Liver (tissue), 9 donors: Measurements from ENCODE around the gene EPHB2. TPM values are rescaled to one million over a fixed set of nuclear protein-coding genes. Genes with fewer than 3 reads are reported as not detected.

ENCODE experiments used
- DNase-seq: peaks from one replicate; pipeline ENCODE4 v3.0.0-alpha.2; 2017; ENCODE audit warnings: low spot score
- H3K27ac ChIP-seq, 2 donors: one replicate each; pipeline ENCODE4 v1.7.0; 2013; ENCODE audit warnings: inconsistent platforms in 2 of 2, low read length in 2 of 2, control low read depth in 1 of 2, low read depth in 1 of 2, mild to moderate bottlenecking in 1 of 2
- H3K27me3 ChIP-seq, 4 donors: one replicate each; pipeline versions ENCODE4 v1.6.1 to v1.7.0; 2013; ENCODE audit warnings: low read length in 3 of 4, inconsistent platforms in 1 of 4, mild to moderate bottlenecking in 1 of 4, moderate library complexity in 1 of 4; ENCODE audit not compliant: control insufficient read depth in 4 of 4, insufficient read depth in 4 of 4
- H3K36me3 ChIP-seq, 4 donors: one replicate each; pipeline versions ENCODE4 v1.6.1 to v1.7.0; 2013; ENCODE audit warnings: low read length in 3 of 4, mild to moderate bottlenecking in 3 of 4, low read depth in 1 of 4, moderate library complexity in 1 of 4; ENCODE audit not compliant: control insufficient read depth in 4 of 4, insufficient read depth in 3 of 4
- H3K4me1 ChIP-seq, 4 donors: one replicate each; pipeline versions ENCODE4 v1.6.1 to v1.7.0; 2013; ENCODE audit warnings: low read length in 3 of 4, mild to moderate bottlenecking in 3 of 4, moderate library complexity in 1 of 4; ENCODE audit not compliant: control insufficient read depth in 4 of 4, insufficient read depth in 4 of 4
- H3K4me3 ChIP-seq, 3 donors: one replicate each; pipeline versions ENCODE4 v1.6.1 to v1.7.0; 2013; ENCODE audit warnings: low read length in 3 of 3, control low read depth in 1 of 3, low read depth in 1 of 3, mild to moderate bottlenecking in 1 of 3
- H3K9ac ChIP-seq, 2 donors: one replicate each; pipeline ENCODE4 v1.7.0; 2013; ENCODE audit warnings: low read length in 2 of 2, mild to moderate bottlenecking in 2 of 2, moderate library complexity in 2 of 2, control low read depth in 1 of 2, low read depth in 1 of 2
- H3K9me3 ChIP-seq, 4 donors: one replicate each; pipeline versions ENCODE4 v1.6.1 to v1.7.0; 2013; ENCODE audit warnings: low read length in 3 of 4; ENCODE audit not compliant: control insufficient read depth in 4 of 4
- EGR1 ChIP-seq, 2 donors: IDR thresholded peaks; 2 replicates each; pipeline ENCODE4 v1.6.1; 2016 to 2018; ENCODE audit warnings: antibody characterized with exemption in 2 of 2, low read depth in 2 of 2
- FOXA1 ChIP-seq: IDR thresholded peaks from 2 replicates; pipeline ENCODE4 v1.6.1; 2016; ENCODE audit warnings: antibody characterized with exemption
- GABPA ChIP-seq, 2 donors: IDR thresholded peaks in 1 of 2; conservative IDR thresholded peaks in 1 of 2; 2 replicates each; pipeline ENCODE4 v1.6.1; 2016; ENCODE audit warnings: antibody characterized with exemption in 2 of 2, mild to moderate bottlenecking in 1 of 2, moderate library complexity in 1 of 2
- HNF4A ChIP-seq, 2 donors: conservative IDR thresholded peaks; 2 replicates each; pipeline ENCODE4 v1.6.1; 2016; ENCODE audit warnings: antibody characterized with exemption in 2 of 2, mild to moderate bottlenecking in 2 of 2
- HNF4G ChIP-seq: IDR thresholded peaks from 2 replicates; pipeline ENCODE4 v1.6.1; 2016; ENCODE audit warnings: antibody characterized with exemption
- JUND ChIP-seq, 2 donors: IDR thresholded peaks; 2 replicates each; pipeline ENCODE4 v1.6.1; 2016; ENCODE audit warnings: antibody characterized with exemption in 2 of 2
- NR2F2 ChIP-seq: IDR thresholded peaks from 2 replicates; pipeline ENCODE4 v1.6.1; 2016; ENCODE audit warnings: antibody characterized with exemption
- RAD21 ChIP-seq, 2 donors: IDR thresholded peaks; 2 replicates each; pipeline ENCODE4 v1.6.1; 2016; ENCODE audit warnings: antibody characterized with exemption in 2 of 2, mild to moderate bottlenecking in 2 of 2
- REST ChIP-seq: IDR thresholded peaks from 2 replicates; pipeline ENCODE4 v1.6.1; 2016; ENCODE audit warnings: antibody characterized with exemption, mild to moderate bottlenecking
- RXRA ChIP-seq, 2 donors: IDR thresholded peaks; 2 replicates each; pipeline ENCODE4 v1.6.1; 2017 to 2018; ENCODE audit warnings: antibody characterized with exemption in 2 of 2, mild to moderate bottlenecking in 1 of 2
- TAF1 ChIP-seq: conservative IDR thresholded peaks from 2 replicates; pipeline ENCODE4 v1.6.1; 2016; ENCODE audit warnings: antibody characterized with exemption, mild to moderate bottlenecking
- YY1 ChIP-seq: IDR thresholded peaks from 2 replicates; pipeline ENCODE4 v1.6.1; 2016; ENCODE audit warnings: antibody characterized with exemption, mild to moderate bottlenecking
- WGBS: extraction: QIAGEN DNeasy Blood & Tissue Kit; methylation state at CpG from one replicate; pipeline ENCODE4 v1.1.7; 2013; 5-methylcytosine and 5-hydroxymethylcytosine counted together
- polyA plus RNA-seq, 2 donors: library from polyadenylated mRNA; stranded (reverse) in 1 of 2; unstranded in 1 of 2; fragments of 200-250 nt in 1 of 2; fragments of >200 nt in 1 of 2; fragmentation: Nextera tagmentation in 1 of 2; extraction: Ambion mirVana in 1 of 2; gene quantifications; one replicate each; pipeline versions ENCODE4 v1.2.1 to v1.2.3, GENCODE V29; 2013 to 2015
- total RNA-seq, 2 donors: library from RNA; depleted of rRNA; stranded (reverse); fragments of >200 nt; gene quantifications; one replicate each; pipeline ENCODE4 v1.2.3, GENCODE V29; 2014
- TF ChIP-seq, protein P1 (sequence below): fragments of 150-350 bp; IDR thresholded peaks from 2 replicates; pipeline ENCODE4 v1.5.1; 2017; ENCODE audit warnings: improper control_type of control experiment, low read depth, low read length; ENCODE audit not compliant: missing input control
- TF ChIP-seq, protein P2 (sequence below): IDR thresholded peaks from 2 replicates; pipeline ENCODE4 v1.6.1; 2016; ENCODE audit warnings: antibody characterized with exemption
- TF ChIP-seq, protein P3 (sequence below): IDR thresholded peaks from 2 replicates; pipeline ENCODE4 v1.6.1; 2016; ENCODE audit warnings: antibody characterized with exemption
- donor health status: healthy.
- donor health status: healthy.
- donor health status: healthy.
- donor health status: healthy.
- donor health status: healthy.

Gene EPHB2
- total and polyA plus RNA-seq, 4 donors, result 0.07 to 1.0 (median 0.38) TPM

GRCh38 chr1:22769932-22770331, 59.3 kb downstream of the EPHB2 start:
- Histone ChIP-seq H3K9me3 (no peaks in the 10 kb centered on the region), H3K9ac (no peak overlapping the region), H3K4me3 (no peak overlapping the region), H3K27ac (no peak overlapping the region), H3K36me3 (no peaks in the 10 kb centered on the region), H3K4me1 (no peaks in the 10 kb centered on the region), H3K27me3 (no peaks in the 10 kb centered on the region)
- WGBS, result 89% methylated on average over 6 of the region's 6 CpGs
- DNase-seq, result no peak
- TF ChIP-seq JUND (IDR thresholded peaks at IDR 0.05), result no peak
- no peak for TF ChIP-seq FOXA1
- no peak for TF ChIP-seq NR2F2
- no peak for TF ChIP-seq HNF4A (conservative IDR thresholded peaks at IDR 0.05)
- TF ChIP-seq, protein P1, sequence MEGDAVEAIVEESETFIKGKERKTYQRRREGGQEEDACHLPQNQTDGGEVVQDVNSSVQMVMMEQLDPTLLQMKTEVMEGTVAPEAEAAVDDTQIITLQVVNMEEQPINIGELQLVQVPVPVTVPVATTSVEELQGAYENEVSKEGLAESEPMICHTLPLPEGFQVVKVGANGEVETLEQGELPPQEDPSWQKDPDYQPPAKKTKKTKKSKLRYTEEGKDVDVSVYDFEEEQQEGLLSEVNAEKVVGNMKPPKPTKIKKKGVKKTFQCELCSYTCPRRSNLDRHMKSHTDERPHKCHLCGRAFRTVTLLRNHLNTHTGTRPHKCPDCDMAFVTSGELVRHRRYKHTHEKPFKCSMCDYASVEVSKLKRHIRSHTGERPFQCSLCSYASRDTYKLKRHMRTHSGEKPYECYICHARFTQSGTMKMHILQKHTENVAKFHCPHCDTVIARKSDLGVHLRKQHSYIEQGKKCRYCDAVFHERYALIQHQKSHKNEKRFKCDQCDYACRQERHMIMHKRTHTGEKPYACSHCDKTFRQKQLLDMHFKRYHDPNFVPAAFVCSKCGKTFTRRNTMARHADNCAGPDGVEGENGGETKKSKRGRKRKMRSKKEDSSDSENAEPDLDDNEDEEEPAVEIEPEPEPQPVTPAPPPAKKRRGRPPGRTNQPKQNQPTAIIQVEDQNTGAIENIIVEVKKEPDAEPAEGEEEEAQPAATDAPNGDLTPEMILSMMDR, result no peak
- TF ChIP-seq GABPA (IDR thresholded peaks at IDR 0.05 in 1 of 2, conservative IDR thresholded peaks at IDR 0.05 in 1 of 2), result no peak
- no peak for TF ChIP-seq EGR1 (IDR thresholded peaks at IDR 0.05; ENCODE audit: low read depth in 2 of 2)
- TF ChIP-seq RXRA (IDR thresholded peaks at IDR 0.05), result no peak

GRCh38 chr1:22772014-22772413, 61.4 kb downstream of the EPHB2 start:
- WGBS, result 88% methylated on average over 13 of the region's 13 CpGs

More at GRCh38 chr1:22772014-22772413, 61.4 kb downstream of the EPHB2 start:
- DNase-seq, result no peak
- TF ChIP-seq YY1 (no peak), TAF1 (no peak), GABPA (IDR thresholded peaks at IDR 0.05 in 1 of 2, conservative IDR thresholded peaks at IDR 0.05 in 1 of 2) (no peak), REST (no peak), JUND (IDR thresholded peaks at IDR 0.05) (no peak), HNF4A (conservative IDR thresholded peaks at IDR 0.05) (no peak), NR2F2 (no peak), HNF4G (no peak), EGR1 (IDR thresholded peaks at IDR 0.05; ENCODE audit: low read depth in 2 of 2) (no peak), RXRA (IDR thresholded peaks at IDR 0.05) (no peak), RAD21 (IDR thresholded peaks at IDR 0.05) (no peak), FOXA1 (no peak)
- TF ChIP-seq, protein P2, sequence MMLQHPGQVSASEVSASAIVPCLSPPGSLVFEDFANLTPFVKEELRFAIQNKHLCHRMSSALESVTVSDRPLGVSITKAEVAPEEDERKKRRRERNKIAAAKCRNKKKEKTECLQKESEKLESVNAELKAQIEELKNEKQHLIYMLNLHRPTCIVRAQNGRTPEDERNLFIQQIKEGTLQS, result no peak
- TF ChIP-seq, protein P3, sequence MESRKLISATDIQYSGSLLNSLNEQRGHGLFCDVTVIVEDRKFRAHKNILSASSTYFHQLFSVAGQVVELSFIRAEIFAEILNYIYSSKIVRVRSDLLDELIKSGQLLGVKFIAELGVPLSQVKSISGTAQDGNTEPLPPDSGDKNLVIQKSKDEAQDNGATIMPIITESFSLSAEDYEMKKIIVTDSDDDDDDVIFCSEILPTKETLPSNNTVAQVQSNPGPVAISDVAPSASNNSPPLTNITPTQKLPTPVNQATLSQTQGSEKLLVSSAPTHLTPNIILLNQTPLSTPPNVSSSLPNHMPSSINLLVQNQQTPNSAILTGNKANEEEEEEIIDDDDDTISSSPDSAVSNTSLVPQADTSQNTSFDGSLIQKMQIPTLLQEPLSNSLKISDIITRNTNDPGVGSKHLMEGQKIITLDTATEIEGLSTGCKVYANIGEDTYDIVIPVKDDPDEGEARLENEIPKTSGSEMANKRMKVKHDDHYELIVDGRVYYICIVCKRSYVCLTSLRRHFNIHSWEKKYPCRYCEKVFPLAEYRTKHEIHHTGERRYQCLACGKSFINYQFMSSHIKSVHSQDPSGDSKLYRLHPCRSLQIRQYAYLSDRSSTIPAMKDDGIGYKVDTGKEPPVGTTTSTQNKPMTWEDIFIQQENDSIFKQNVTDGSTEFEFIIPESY, result no peak
- TF ChIP-seq, protein P1, result no peak
- no peaks in the 10 kb centered on the region for H3K36me3 ChIP-seq
- H3K27me3 ChIP-seq, result no peaks in the 10 kb centered on the region
- H3K27ac ChIP-seq, result no peak overlapping the region
- H3K9ac ChIP-seq, result no peak overlapping the region
- no peaks in the 10 kb centered on the region for H3K9me3 ChIP-seq
- no peak overlapping the region for H3K4me3 ChIP-seq
- no peaks in the 10 kb centered on the region for H3K4me1 ChIP-seq
